Right cardiac atrium (tissue), 5 donors: Measurements from ENCODE around the gene NUTF2. TPM values are rescaled to one million over a fixed set of nuclear protein-coding genes. Genes with fewer than 3 reads are reported as not detected.
"Not testable (repeated sequence)": the region's sequence is repeated elsewhere in the genome, so short reads cannot be mapped to it uniquely, and the experiment has no call there.

Source experiments
- ATAC-seq, 2 donors: fragments of 200-7000 bp; cut with Tn5 transposase; one replicate each; pipeline versions ENCODE4 v1.8.0 to v1.9.1; 2020; ENCODE audit warnings: moderate library complexity in 2 of 2, mild to moderate bottlenecking in 1 of 2
- DNase-seq, 3 donors: peaks; one replicate each; pipeline ENCODE4 v3.0.0-alpha.2; 2020
- H3K27ac ChIP-seq: one replicate; pipeline ENCODE4 v1.5.1; 2013; ENCODE audit warnings: mild to moderate bottlenecking, low read length, control low read depth, moderate library complexity
- H3K27me3 ChIP-seq: one replicate; pipeline ENCODE4 v1.6.1; 2013; ENCODE audit not compliant: control insufficient read depth, insufficient read depth
- H3K4me1 ChIP-seq: one replicate; pipeline ENCODE4 v1.6.1; 2013; ENCODE audit warnings: low read length; ENCODE audit not compliant: control insufficient read depth, insufficient read depth
- H3K4me3 ChIP-seq: one replicate; pipeline ENCODE4 v1.5.1; 2013; ENCODE audit warnings: low read length, control low read depth
- H3K9me3 ChIP-seq: one replicate; pipeline ENCODE4 v1.6.1; 2013; ENCODE audit warnings: low read length; ENCODE audit not compliant: control insufficient read depth
- WGBS: extraction: QIAGEN DNeasy Blood & Tissue Kit; methylation state at CpG from one replicate; pipeline ENCODE4 v1.1.7; 2013; 5-methylcytosine and 5-hydroxymethylcytosine counted together
- intact Hi-C, 4 donors: fragments of 100-400 bp; cut with DNase I; formaldehyde crosslinking; loops; one replicate each; pipeline versions ENCODE4 v1.11.0 to v1.14.0; 2022 to 2023
- polyA plus RNA-seq: library from polyadenylated mRNA; stranded (reverse); fragments of 200-250 nt; gene quantifications from one replicate; pipeline ENCODE4 v1.2.3, GENCODE V29; 2013
- total RNA-seq, 4 donors: library from RNA; stranded (reverse); fragmentation: NEBNext Ultra II Directional; extraction: Animal tissue kit (Norgen Biotek cat#: 25700); gene quantifications; one replicate each; pipeline ENCODE4 v1.2.1, GENCODE V29; 2021
- donor health status: healthy with polysubstance abuse.
- donor health status: DM: no; HTN: yes; CAD: no.
- donor health status: DM: no; HTN: no; CAD: no.
- donor health status: DM: no; HTN: yes; CAD: no; lungs with severe emphysema.
- donor health status: DM: yes; HTN: yes; CAD: no.

The NUTF2 gene
- total and polyA plus RNA-seq, 5 donors = 66.6 to 125 (median 68.2) TPM

GRCh38 chr16:67909056-67909742 is 62.5 kb downstream of the NUTF2 start:
- Histone ChIP-seq H3K4me3 (no peak overlapping the region), H3K9me3 (no peaks in the 10 kb centered on the region), H3K27ac (no peak overlapping the region), H3K27me3 (no peaks in the 10 kb centered on the region), H3K4me1 (no peaks in the 10 kb centered on the region)
- ATAC-seq = peak in 1 of 2 donors; percentile 26
- no peak for DNase-seq
- intact Hi-C loops = no loop called here
- WGBS = 94% methylated on average over 36 of the region's 36 CpGs

GRCh38 chr16:67910158-67910557 is 63.4 kb downstream of the NUTF2 start:
- H3K9me3 ChIP-seq = no peaks in the 10 kb centered on the region
- H3K27ac ChIP-seq = no peak overlapping the region
- ATAC-seq (no peak), DNase-seq (no peak)
- 66% methylated on average over 2 of the region's 2 CpGs for WGBS
- H3K4me1 ChIP-seq = no peaks in the 10 kb centered on the region
- H3K4me3 ChIP-seq = no peak overlapping the region
- no peaks in the 10 kb centered on the region for H3K27me3 ChIP-seq
- intact Hi-C loops = no loop called here

- ATAC-seq (no peak), DNase-seq (no peak)
- Histone ChIP-seq H3K27ac (no peak overlapping the region), H3K4me3 (no peak overlapping the region), H3K27me3 (no peaks in the 10 kb centered on the region), H3K9me3 (no peaks in the 10 kb centered on the region), H3K4me1 (peaks cover 9% of the 10 kb centered on the region)
- intact Hi-C loops = loop anchor here in 1 of 4 donors (5.0 kb wide), 1 partner anchor 83 kb away; no protein-coding TSS in a partner anchor
- 74% methylated on average over 7 of the region's 7 CpGs for WGBS
These were observed 68.2 kb downstream of the NUTF2 start for GRCh38 chr16:67914758-67915495.

GRCh38 chr16:67915496-67915769 is 68.7 kb downstream of the NUTF2 start:
- not testable (repeated sequence) for H3K4me1 ChIP-seq, H3K9me3 ChIP-seq, H3K27ac ChIP-seq, ATAC-seq, H3K27me3 ChIP-seq, H3K4me3 ChIP-seq, DNase-seq
- intact Hi-C loops = loop anchor here in 1 of 4 donors (5.0 kb wide), 1 partner anchor 83 kb away; no protein-coding TSS in a partner anchor
- WGBS = 63% methylated on average over 2 of the region's 2 CpGs

GRCh38 chr16:67915831-67916723 is 69.3 kb downstream of the NUTF2 start:
- WGBS = 79% methylated on average over 7 of the region's 7 CpGs
- DNase-seq (no peak), ATAC-seq (no peak)
- intact Hi-C loops = loop anchor here in 1 of 4 donors (5.0 kb wide), 1 partner anchor 84 kb away; no protein-coding TSS in a partner anchor
- Histone ChIP-seq H3K27me3 (no peaks in the 10 kb centered on the region), H3K4me1 (peaks cover 9% of the 10 kb centered on the region), H3K27ac (no peak overlapping the region), H3K4me3 (no peak overlapping the region), H3K9me3 (no peaks in the 10 kb centered on the region)

- Histone ChIP-seq H3K27me3 (no peaks in the 10 kb centered on the region), H3K27ac (peak overlapping the region; percentile 82), H3K4me3 (no peak overlapping the region), H3K4me1 (peaks cover 9% of the 10 kb centered on the region), H3K9me3 (no peaks in the 10 kb centered on the region)
- DNase-seq = peak; percentile 68 to 90 (median 86)
- intact Hi-C loops = loop anchor here in 1 of 4 donors (5.0 kb wide), 1 partner anchor 85 kb away; no protein-coding TSS in a partner anchor
- 39% methylated on average over 6 of the region's 6 CpGs for WGBS
- peak; percentile 61 to 76 for ATAC-seq
These were observed 70.6 kb downstream of the NUTF2 start for GRCh38 chr16:67917140-67917851.

- DNase-seq (no peak), ATAC-seq (peak; percentile 32 to 76)
- Histone ChIP-seq H3K27me3 (no peaks in the 10 kb centered on the region), H3K9me3 (no peaks in the 10 kb centered on the region), H3K27ac (peak overlapping the region; percentile 89), H3K4me3 (no peak overlapping the region), H3K4me1 (peaks cover 9% of the 10 kb centered on the region)
- WGBS = 68% methylated on average over 4 of the region's 4 CpGs
- intact Hi-C loops = loop anchor here in 1 of 4 donors (5.0 kb wide), 1 partner anchor 86 kb away; no protein-coding TSS in a partner anchor
These were observed 71.1 kb downstream of the NUTF2 start for GRCh38 chr16:67917852-67918236.

- 72% methylated on average over 6 of the region's 6 CpGs for WGBS
- DNase-seq (peak in 1 of 3 donors; percentile 49), ATAC-seq (peak in 1 of 2 donors; percentile 64)
- Histone ChIP-seq H3K27ac (peak overlapping the region; percentile 7), H3K4me1 (peaks cover 14% of the 10 kb centered on the region), H3K4me3 (no peak overlapping the region), H3K27me3 (no peaks in the 10 kb centered on the region), H3K9me3 (no peaks in the 10 kb centered on the region)
- intact Hi-C loops = loop anchor here in 1 of 4 donors (5.0 kb wide), 1 partner anchor 87 kb away; no protein-coding TSS in a partner anchor
These were observed 73.0 kb downstream of the NUTF2 start for GRCh38 chr16:67919622-67920221.
